ENCODE results near the gene SIPA1L3.

SIPA1L3 gene

DNA sequence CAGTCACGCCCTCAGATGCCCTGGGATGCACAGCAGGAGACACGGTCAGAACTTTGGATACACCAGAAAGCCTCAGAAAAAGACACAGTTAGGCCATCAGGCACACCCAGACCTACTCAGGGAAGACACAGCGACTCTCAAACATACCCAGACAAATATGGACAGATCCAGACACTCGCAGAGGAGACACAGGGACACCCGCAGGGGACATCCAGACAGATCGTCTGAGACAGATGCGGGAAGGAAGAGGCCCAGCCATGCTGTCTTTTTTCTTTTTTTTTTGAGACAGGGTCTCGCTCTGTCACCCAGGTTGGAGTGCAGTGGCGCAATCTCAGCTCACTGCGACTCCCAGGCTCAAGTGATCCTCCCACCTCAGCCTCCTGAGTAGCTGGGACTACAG is 312.2 kb downstream of the SIPA1L3 start:
- no peaks in the 10 kb centered on the region for H3K36me3 ChIP-seq (ENCODE audit: insufficient read depth, low read length)
- no peaks in the 10 kb centered on the region for H3K27me3 ChIP-seq (ENCODE audit: insufficient read depth, low read length)
- peaks cover 12% of the 10 kb centered on the region for H3K4me1 ChIP-seq (ENCODE audit: insufficient read depth, low read length, severe bottlenecking)
- H2AFZ ChIP-seq (ENCODE audit: low read length) = no peak overlapping the region
- no peak overlapping the region for H3K4me2 ChIP-seq (ENCODE audit: low read length)
- no peaks in the 10 kb centered on the region for H3K9me2 ChIP-seq (ENCODE audit: low read depth, low read length)
- H4K20me1 ChIP-seq (ENCODE audit: insufficient read depth, low read length) = no peaks in the 10 kb centered on the region
- H3K27ac ChIP-seq (ENCODE audit: low read depth, low read length, poor library complexity, severe bottlenecking) = no peak overlapping the region
- TF ChIP-seq, protein P1, sequence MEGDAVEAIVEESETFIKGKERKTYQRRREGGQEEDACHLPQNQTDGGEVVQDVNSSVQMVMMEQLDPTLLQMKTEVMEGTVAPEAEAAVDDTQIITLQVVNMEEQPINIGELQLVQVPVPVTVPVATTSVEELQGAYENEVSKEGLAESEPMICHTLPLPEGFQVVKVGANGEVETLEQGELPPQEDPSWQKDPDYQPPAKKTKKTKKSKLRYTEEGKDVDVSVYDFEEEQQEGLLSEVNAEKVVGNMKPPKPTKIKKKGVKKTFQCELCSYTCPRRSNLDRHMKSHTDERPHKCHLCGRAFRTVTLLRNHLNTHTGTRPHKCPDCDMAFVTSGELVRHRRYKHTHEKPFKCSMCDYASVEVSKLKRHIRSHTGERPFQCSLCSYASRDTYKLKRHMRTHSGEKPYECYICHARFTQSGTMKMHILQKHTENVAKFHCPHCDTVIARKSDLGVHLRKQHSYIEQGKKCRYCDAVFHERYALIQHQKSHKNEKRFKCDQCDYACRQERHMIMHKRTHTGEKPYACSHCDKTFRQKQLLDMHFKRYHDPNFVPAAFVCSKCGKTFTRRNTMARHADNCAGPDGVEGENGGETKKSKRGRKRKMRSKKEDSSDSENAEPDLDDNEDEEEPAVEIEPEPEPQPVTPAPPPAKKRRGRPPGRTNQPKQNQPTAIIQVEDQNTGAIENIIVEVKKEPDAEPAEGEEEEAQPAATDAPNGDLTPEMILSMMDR (IDR thresholded peaks at IDR 0.05; ENCODE audit: low read length) = no peak
- no peak for TF ChIP-seq EZH2 (IDR thresholded peaks at IDR 0.05; ENCODE audit: borderline replicate concordance, low read length)
- H3F3A ChIP-seq (ENCODE audit: insufficient read depth, low read length) = no peaks in the 10 kb centered on the region
- H3K9me3 ChIP-seq (ENCODE audit: low read length) = no peaks in the 10 kb centered on the region
- no peak overlapping the region for H3K9ac ChIP-seq (ENCODE audit: low read length)
- H3K4me3 ChIP-seq (ENCODE audit: low read depth, low read length, poor library complexity, severe bottlenecking) = no peak overlapping the region
- no peaks in the 10 kb centered on the region for H3K79me2 ChIP-seq (ENCODE audit: insufficient read depth, low read length)

DNA sequence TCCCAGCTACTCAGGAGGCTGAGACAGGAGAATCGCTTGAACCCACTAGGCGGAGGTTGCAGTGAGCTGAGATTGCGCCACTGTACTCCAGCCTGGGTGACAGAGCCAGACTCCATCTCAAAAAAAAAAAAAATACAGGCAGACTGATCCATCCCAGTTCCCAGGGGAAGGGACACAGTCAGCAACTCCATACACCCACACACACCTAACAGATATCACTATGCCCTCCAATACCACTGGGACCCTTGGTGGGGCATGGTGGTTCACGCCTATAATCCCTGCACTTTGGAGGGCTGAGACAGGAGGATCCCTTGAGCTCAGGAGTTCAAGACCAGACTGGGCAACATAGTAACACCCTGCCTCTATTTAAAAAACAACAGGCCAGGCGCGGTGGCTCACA is 314.4 kb downstream of the SIPA1L3 start:
- H3K4me2 ChIP-seq (ENCODE audit: low read length) = no peak overlapping the region
- no peak overlapping the region for H3K4me3 ChIP-seq (ENCODE audit: low read depth, low read length, poor library complexity, severe bottlenecking)
- TF ChIP-seq, protein P1 (IDR thresholded peaks at IDR 0.05; ENCODE audit: low read length) = no peak
- no peaks in the 10 kb centered on the region for H4K20me1 ChIP-seq (ENCODE audit: insufficient read depth, low read length)
- H3K9me3 ChIP-seq (ENCODE audit: low read length) = no peaks in the 10 kb centered on the region
- H3K4me1 ChIP-seq (ENCODE audit: insufficient read depth, low read length, severe bottlenecking) = peaks cover 7% of the 10 kb centered on the region
- no peaks in the 10 kb centered on the region for H3K79me2 ChIP-seq (ENCODE audit: insufficient read depth, low read length)
- H2AFZ ChIP-seq (ENCODE audit: low read length) = no peak overlapping the region
- H3F3A ChIP-seq (ENCODE audit: insufficient read depth, low read length) = no peaks in the 10 kb centered on the region
- H3K27ac ChIP-seq (ENCODE audit: low read depth, low read length, poor library complexity, severe bottlenecking) = no peak overlapping the region
- H3K9me2 ChIP-seq (ENCODE audit: low read depth, low read length) = no peaks in the 10 kb centered on the region
- H3K27me3 ChIP-seq (ENCODE audit: insufficient read depth, low read length) = no peaks in the 10 kb centered on the region
- H3K9ac ChIP-seq (ENCODE audit: low read length) = no peak overlapping the region
- H3K36me3 ChIP-seq (ENCODE audit: insufficient read depth, low read length) = no peaks in the 10 kb centered on the region

DNA sequence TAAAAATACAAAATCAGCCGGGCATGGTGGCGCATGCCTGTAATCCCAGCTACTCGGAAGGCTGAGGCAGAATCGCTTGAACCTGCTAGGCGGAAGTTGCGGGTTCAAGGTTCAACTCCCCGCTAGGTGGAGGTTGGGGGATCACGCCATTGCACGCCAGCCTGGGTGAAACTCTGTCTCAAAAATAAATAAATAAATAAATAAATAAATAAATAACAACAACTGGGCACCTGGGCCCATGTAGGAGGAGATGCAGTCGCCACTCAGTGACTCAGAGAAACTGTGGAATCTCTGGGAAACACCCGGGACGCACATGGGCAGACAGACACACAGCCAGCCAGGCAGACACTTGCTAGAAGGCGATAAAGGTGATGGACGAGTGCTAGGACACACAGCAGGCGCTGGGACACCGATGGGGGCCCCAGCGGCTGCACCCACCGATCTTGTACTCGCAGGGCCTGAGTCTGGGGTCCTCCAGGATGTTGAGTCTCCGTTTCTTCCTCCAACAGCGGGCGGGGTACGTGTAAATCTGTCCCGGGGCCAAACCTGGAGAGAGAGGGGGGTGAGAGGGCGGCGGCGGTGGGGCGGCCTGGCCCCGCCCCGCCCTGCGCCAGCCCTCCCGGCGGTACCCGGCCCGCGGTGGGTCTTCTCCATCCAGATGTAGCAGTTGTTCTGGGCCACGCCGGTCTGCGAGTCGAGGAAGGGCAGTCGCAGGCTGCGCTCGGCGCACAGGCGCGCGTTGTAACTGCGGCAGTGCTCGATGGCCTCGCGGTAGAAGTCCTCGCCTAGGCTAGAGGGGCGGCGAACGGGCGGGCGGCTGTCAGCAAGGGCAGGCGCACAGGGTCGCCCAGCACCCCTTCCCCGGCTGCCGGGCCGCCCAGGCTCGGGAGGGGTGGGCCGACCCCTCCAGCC is 315.2 kb downstream of the SIPA1L3 start:
- H3K27me3 ChIP-seq (ENCODE audit: insufficient read depth, low read length) = no peaks in the 10 kb centered on the region
- H3K4me2 ChIP-seq (ENCODE audit: low read length) = no peak overlapping the region
- H3K36me3 ChIP-seq (ENCODE audit: insufficient read depth, low read length) = no peaks in the 10 kb centered on the region
- no peak overlapping the region for H3K4me3 ChIP-seq (ENCODE audit: low read depth, low read length, poor library complexity, severe bottlenecking)
- no peaks in the 10 kb centered on the region for H3F3A ChIP-seq (ENCODE audit: insufficient read depth, low read length)
- no peaks in the 10 kb centered on the region for H3K9me2 ChIP-seq (ENCODE audit: low read depth, low read length)
- TF ChIP-seq, protein P1 (IDR thresholded peaks at IDR 0.05; ENCODE audit: low read length) = no peak
- no peak for TF ChIP-seq EZH2 (IDR thresholded peaks at IDR 0.05; ENCODE audit: borderline replicate concordance, low read length)
- no peaks in the 10 kb centered on the region for H3K79me2 ChIP-seq (ENCODE audit: insufficient read depth, low read length)
- H4K20me1 ChIP-seq (ENCODE audit: insufficient read depth, low read length) = no peaks in the 10 kb centered on the region
- peaks cover 7% of the 10 kb centered on the region for H3K4me1 ChIP-seq (ENCODE audit: insufficient read depth, low read length, severe bottlenecking)
- no peaks in the 10 kb centered on the region for H3K9me3 ChIP-seq (ENCODE audit: low read length)
- no peak overlapping the region for H2AFZ ChIP-seq (ENCODE audit: low read length)
- H3K27ac ChIP-seq (ENCODE audit: low read depth, low read length, poor library complexity, severe bottlenecking) = no peak overlapping the region
- no peak overlapping the region for H3K9ac ChIP-seq (ENCODE audit: low read length)

Measured in OCI-LY1 (cell line).